Calu3 (cell line): ENCODE data around the gene COL8A2. TPM values are rescaled to one million over a fixed set of nuclear protein-coding genes. Genes with fewer than 3 reads are reported as not detected.

Experiments
- BruUV-seq: library from RNA; stranded (reverse); fragments of 400-500 nt; replicated peaks from 2 replicates; lab custom pipeline; 2021; lab: Mats Ljungman, UMichigan
- CTCF ChIA-PET: fragments of 300-600 bp; sonication (Branson Sonifier 250); formaldehyde crosslinking; loops from one replicate; lab custom pipeline; 2022; ENCODE audit warnings: antibody characterized with exemption; lab: Charles Lee
- DNase-seq: peaks from one replicate; pipeline ENCODE4 v3.0.0; 2022
- H3K27ac Mint-ChIP-seq: one replicate; pipeline ENCODE4 v1.8.0; 2022; ENCODE audit warnings: mixed read lengths; ENCODE audit not compliant: unreplicated experiment
- H3K27me3 Mint-ChIP-seq: one replicate; pipeline ENCODE4 v1.8.0; 2022; ENCODE audit warnings: mixed read lengths; ENCODE audit not compliant: unreplicated experiment
- H3K36me3 Mint-ChIP-seq: one replicate; pipeline ENCODE4 v1.8.0; 2022; ENCODE audit warnings: mild to moderate bottlenecking, moderate library complexity, mixed read lengths; ENCODE audit not compliant: insufficient read depth, unreplicated experiment
- H3K4me1 Mint-ChIP-seq: one replicate; pipeline ENCODE4 v1.8.0; 2022; ENCODE audit warnings: mild to moderate bottlenecking, low read depth, mixed read lengths; ENCODE audit not compliant: unreplicated experiment
- H3K4me3 Mint-ChIP-seq: one replicate; pipeline ENCODE4 v1.8.0; 2022; ENCODE audit warnings: mild to moderate bottlenecking, low read depth, moderate library complexity, mixed read lengths; ENCODE audit not compliant: unreplicated experiment
- H3K9me3 Mint-ChIP-seq: one replicate; pipeline ENCODE4 v1.8.0; 2022; ENCODE audit warnings: low read depth, mixed read lengths; ENCODE audit not compliant: unreplicated experiment
- intact Hi-C: fragments of 100-400 bp; cut with micrococcal nuclease; formaldehyde crosslinking; loops from one replicate; pipeline ENCODE4 v1.10.0; 2022; ENCODE audit not compliant: unreplicated experiment
- total RNA-seq: library from RNA; stranded (reverse); gene quantifications from 2 replicates; pipeline ENCODE4 v1.2.3, GENCODE V29; 2022
- TF ChIP-seq, protein P1 (sequence below): fragments of 200-600 bp; IDR thresholded peaks from one replicate; pipeline ENCODE4 v1.8.0; 2022; ENCODE audit warnings: antibody characterized with exemption; ENCODE audit not compliant: unreplicated experiment

COL8A2 gene
- total RNA-seq, 1 experiment from 2014 or later = not detected

GRCh38 chr1:36107394-36107793 lies 17.6 kb downstream of the COL8A2 start:
- Mint-ChIP-seq H3K4me3 (no peak overlapping the region), H3K9me3 (no peaks in the 10 kb centered on the region), H3K27me3 (peaks cover 23% of the 10 kb centered on the region), H3K36me3 (no peaks in the 10 kb centered on the region), H3K27ac (no peak overlapping the region), H3K4me1 (peaks cover 9% of the 10 kb centered on the region)
- TF ChIP-seq, protein P1, sequence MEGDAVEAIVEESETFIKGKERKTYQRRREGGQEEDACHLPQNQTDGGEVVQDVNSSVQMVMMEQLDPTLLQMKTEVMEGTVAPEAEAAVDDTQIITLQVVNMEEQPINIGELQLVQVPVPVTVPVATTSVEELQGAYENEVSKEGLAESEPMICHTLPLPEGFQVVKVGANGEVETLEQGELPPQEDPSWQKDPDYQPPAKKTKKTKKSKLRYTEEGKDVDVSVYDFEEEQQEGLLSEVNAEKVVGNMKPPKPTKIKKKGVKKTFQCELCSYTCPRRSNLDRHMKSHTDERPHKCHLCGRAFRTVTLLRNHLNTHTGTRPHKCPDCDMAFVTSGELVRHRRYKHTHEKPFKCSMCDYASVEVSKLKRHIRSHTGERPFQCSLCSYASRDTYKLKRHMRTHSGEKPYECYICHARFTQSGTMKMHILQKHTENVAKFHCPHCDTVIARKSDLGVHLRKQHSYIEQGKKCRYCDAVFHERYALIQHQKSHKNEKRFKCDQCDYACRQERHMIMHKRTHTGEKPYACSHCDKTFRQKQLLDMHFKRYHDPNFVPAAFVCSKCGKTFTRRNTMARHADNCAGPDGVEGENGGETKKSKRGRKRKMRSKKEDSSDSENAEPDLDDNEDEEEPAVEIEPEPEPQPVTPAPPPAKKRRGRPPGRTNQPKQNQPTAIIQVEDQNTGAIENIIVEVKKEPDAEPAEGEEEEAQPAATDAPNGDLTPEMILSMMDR = no peak
- BruUV-seq = no TSS peak
- no peak for DNase-seq
- CTCF ChIA-PET = interaction anchor here (0.8 kb wide), 1 partner anchor 28 kb away, joined by 5 read pairs; no protein-coding TSS in a partner anchor
- intact Hi-C loops = no loop called here

DNA sequence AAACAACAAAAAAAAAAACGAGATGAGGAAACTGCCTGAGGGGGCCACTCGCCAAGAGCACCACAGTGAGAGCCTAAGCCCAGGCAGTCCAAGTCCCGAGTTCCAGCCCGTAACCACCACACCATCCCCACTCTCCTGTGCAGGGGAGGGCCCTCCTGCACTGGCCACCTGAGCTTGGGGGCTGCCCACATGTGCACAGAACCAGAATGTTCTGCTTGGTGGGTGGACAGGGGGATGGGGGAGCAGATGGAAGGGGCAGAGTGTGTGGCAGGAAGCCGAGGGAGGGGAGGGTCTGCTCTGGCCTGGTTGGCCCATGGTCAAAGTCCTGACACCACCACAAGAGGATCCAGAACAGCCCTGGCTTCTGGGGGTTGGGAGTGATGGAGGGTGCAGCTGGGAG lies 18.8 kb downstream of the COL8A2 start:
- Mint-ChIP-seq H3K4me3 (no peak overlapping the region), H3K4me1 (peaks cover 9% of the 10 kb centered on the region), H3K27me3 (peaks cover 20% of the 10 kb centered on the region), H3K36me3 (no peaks in the 10 kb centered on the region), H3K27ac (no peak overlapping the region), H3K9me3 (no peaks in the 10 kb centered on the region)
- BruUV-seq = no TSS peak
- DNase-seq = no peak
- intact Hi-C loops = no loop called here
- TF ChIP-seq, protein P1 = no peak
- CTCF ChIA-PET = interaction anchor here (0.5 to 0.9 kb wide), 4 partner anchors 16 to 241 kb away, joined by 3 to 5 read pairs (median 4); no protein-coding TSS in a partner anchor

DNA sequence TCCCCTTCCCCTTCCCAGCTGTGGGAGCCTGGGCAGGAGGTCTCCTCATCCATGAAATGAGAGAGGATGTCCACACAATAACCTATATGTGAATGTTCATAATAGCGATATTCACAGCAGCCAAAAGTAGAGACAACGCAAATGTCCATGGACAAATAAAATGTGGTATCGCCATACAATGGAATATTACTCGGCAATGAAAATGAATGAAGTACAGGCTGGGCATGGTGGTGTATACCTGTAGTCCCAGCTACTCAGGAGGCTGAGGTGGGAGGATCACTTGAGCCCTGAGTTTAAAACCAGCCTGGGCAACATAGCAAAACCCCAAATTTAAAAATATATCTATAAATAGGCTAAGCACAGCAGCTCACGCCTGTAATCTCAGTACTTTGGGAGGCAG lies 23.5 kb downstream of the COL8A2 start:
- TF ChIP-seq, protein P1 = no peak
- DNase-seq = no peak
- Mint-ChIP-seq H3K4me3 (no peak overlapping the region), H3K9me3 (no peaks in the 10 kb centered on the region), H3K27ac (no peak overlapping the region), H3K27me3 (no peaks in the 10 kb centered on the region), H3K4me1 (peaks cover 10% of the 10 kb centered on the region), H3K36me3 (peaks cover 7% of the 10 kb centered on the region)
- CTCF ChIA-PET = interaction anchor here (1.2 to 1.4 kb wide), 2 partner anchors 33 to 86 kb away, joined by 4 to 5 read pairs; no protein-coding TSS in a partner anchor
- BruUV-seq = no TSS peak
- intact Hi-C loops = loop anchor here (2.0 kb wide), 1 partner anchor 183 kb away; no protein-coding TSS in a partner anchor

DNA sequence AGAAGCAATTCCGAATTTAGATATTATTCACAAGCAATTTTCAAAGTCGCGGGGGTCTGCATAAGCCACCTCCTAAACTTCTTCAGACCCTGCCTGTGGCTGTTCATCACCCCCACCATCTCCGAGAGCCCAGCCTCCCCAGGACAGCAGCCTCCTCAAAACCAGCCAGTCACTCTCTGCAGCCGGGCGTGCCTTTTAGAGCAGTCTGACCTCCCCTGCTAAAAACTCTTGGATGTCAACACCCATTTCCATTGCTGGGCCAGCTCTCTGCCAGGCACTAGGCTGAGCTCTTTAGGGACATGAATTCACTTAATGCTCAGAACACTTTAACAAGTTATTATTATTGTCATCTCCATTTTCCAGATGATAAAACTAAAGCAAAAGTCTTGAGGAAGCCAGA lies 24.6 kb downstream of the COL8A2 start:
- intact Hi-C loops = loop anchor here (1.0 to 2.0 kb wide), 2 partner anchors 88 to 184 kb away; no protein-coding TSS in a partner anchor
- TF ChIP-seq, protein P1 = no peak
- no TSS peak for BruUV-seq
- DNase-seq = no peak
- CTCF ChIA-PET = interaction anchor here (1.1 to 1.8 kb wide), 2 partner anchors 34 to 61 kb away, joined by 3 to 16 read pairs; no protein-coding TSS in a partner anchor
- Mint-ChIP-seq H3K9me3 (no peaks in the 10 kb centered on the region), H3K27ac (no peak overlapping the region), H3K4me3 (peak overlapping the region; percentile 51), H3K4me1 (peaks cover 10% of the 10 kb centered on the region), H3K27me3 (no peaks in the 10 kb centered on the region), H3K36me3 (peaks cover 12% of the 10 kb centered on the region)
